GM12878 (cell line): ENCODE data around the gene PCSK5. TPM values are rescaled to one million over a fixed set of nuclear protein-coding genes. Genes with fewer than 3 reads are reported as not detected.

Source experiments
- ATAC-seq: fragments of 200-7000 bp; cut with Tn5 transposase; 3 replicates; pipeline ENCODE4 v1.9.1; 2020; ENCODE audit warnings: mild to moderate bottlenecking, moderate library complexity
- BruUV-seq: library from RNA; stranded (reverse); fragments of 400-500 nt; replicated peaks from 2 replicates; lab custom pipeline; 2021; lab: Mats Ljungman, UMichigan
- CTCF ChIA-PET: fragments of 300-600 bp; sonication (Branson Sonifier 250); formaldehyde crosslinking; extraction: SDS; loops from one replicate; lab custom pipeline; 2021; ENCODE audit warnings: inconsistent platforms; lab: Yijun Ruan, JAX
- POLR2A ChIA-PET: fragments of 350-600 bp; formaldehyde crosslinking; extraction: SDS; loops from one replicate; lab custom pipeline; 2021; ENCODE audit warnings: inconsistent platforms; lab: Charles Lee
- RAD21 ChIA-PET: fragments of 300-600 bp; sonication (Branson Sonifier 250); formaldehyde crosslinking; loops from one replicate; lab custom pipeline; 2023; ENCODE audit warnings: antibody characterized with exemption; ENCODE audit not compliant: unreplicated experiment; lab: Charles Lee
- SMC1A ChIA-PET: fragments of 300-600 bp; sonication (Branson Sonifier 250); formaldehyde crosslinking; loops from one replicate; lab custom pipeline; 2023; ENCODE audit not compliant: unreplicated experiment, uncharacterized antibody; lab: Charles Lee
- DNase-seq: peaks from one replicate; pipeline ENCODE4 v3.0.0-alpha.2; 2011; ENCODE audit warnings: low read depth, low spot score
- FAIRE-seq: peaks from 3 replicates; lab custom pipeline; 2011; peaks lifted over from hg19 to GRCh38; lab: Jason Lieb, UNC
- H2AFZ ChIP-seq: 2 replicates; pipeline ENCODE4 v1.6.0; 2011; ENCODE audit warnings: low read depth, low read length, control low read depth; ENCODE audit not compliant: control insufficient read depth
- H3K27ac ChIP-seq: 2 replicates; pipeline ENCODE4 v1.5.1; 2011; ENCODE audit warnings: control low read depth; ENCODE audit not compliant: control insufficient read depth, insufficient read depth
- H3K27me3 ChIP-seq, 2 experiments: replicated peaks in 1 of 2; 2 replicates each; pipeline versions ENCODE4 v1.6.0 to v1.6.1; 2011; ENCODE audit warnings: low read length in 1 of 2; ENCODE audit not compliant: control insufficient read depth in 2 of 2, insufficient read depth in 2 of 2
- H3K36me3 ChIP-seq, 2 experiments: 2 replicates each; pipeline ENCODE4 v1.5.1; 2011; ENCODE audit warnings: low read length in 1 of 2; ENCODE audit not compliant: control insufficient read depth in 2 of 2, insufficient read depth in 2 of 2
- H3K4me1 ChIP-seq: 2 replicates; pipeline ENCODE4 v1.6.1; 2011; ENCODE audit warnings: mild to moderate bottlenecking, low read length, moderate library complexity, mixed read lengths; ENCODE audit not compliant: control insufficient read depth, insufficient read depth
- H3K4me2 ChIP-seq: 2 replicates; pipeline ENCODE4 v1.6.0; 2011; ENCODE audit warnings: control low read depth; ENCODE audit not compliant: control insufficient read depth, insufficient read depth
- H3K4me3 ChIP-seq: fragments of 200-600 bp; sonication (generic); 2 replicates; pipeline ENCODE4 v1.5.1; 2016
- H3K79me2 ChIP-seq: 2 replicates; pipeline ENCODE4 v1.6.0; 2011; ENCODE audit warnings: low read length; ENCODE audit not compliant: control insufficient read depth, insufficient read depth
- H3K9ac ChIP-seq: 2 replicates; pipeline ENCODE4 v1.8.0; 2011; ENCODE audit warnings: low read length, control low read depth, mixed read lengths; ENCODE audit not compliant: control insufficient read depth, insufficient read depth
- H3K9me3 ChIP-seq: replicated peaks from 3 replicates; pipeline ENCODE4 v1.5.1; 2011; ENCODE audit warnings: mild to moderate bottlenecking, low read length; ENCODE audit not compliant: control insufficient read depth, insufficient read depth
- H4K20me1 ChIP-seq: 2 replicates; pipeline ENCODE4 v1.6.0; 2011; ENCODE audit not compliant: control insufficient read depth, insufficient read depth
- ATF3 ChIP-seq: IDR thresholded peaks from 2 replicates; pipeline ENCODE4 v1.6.1; 2011; ENCODE audit warnings: low read depth, mild to moderate bottlenecking, low read length, moderate library complexity, borderline replicate concordance; ENCODE audit errors: extremely low read depth
- CBX3 ChIP-seq: fragments of 200-600 bp; sonication (generic); IDR thresholded peaks from 2 replicates; pipeline ENCODE4 v1.6.1; 2016; ENCODE audit warnings: low read depth, borderline replicate concordance
- CHD1 ChIP-seq: IDR thresholded peaks from 2 replicates; pipeline ENCODE4 v1.6.1; 2012; ENCODE audit warnings: low read depth, low read length, improper control_type of control experiment
- CHD2 ChIP-seq: IDR thresholded peaks from 2 replicates; pipeline ENCODE4 v1.6.1; 2011; ENCODE audit warnings: low read depth, low read length, improper control_type of control experiment, borderline replicate concordance
- DPF2 ChIP-seq: fragments of 450-650 bp; IDR thresholded peaks from 2 replicates; pipeline ENCODE4 v1.6.1; 2017; ENCODE audit warnings: mild to moderate bottlenecking
- EED ChIP-seq: sonication (generic); IDR thresholded peaks from 2 replicates; pipeline ENCODE4 v1.6.1; 2016; ENCODE audit warnings: antibody characterized with exemption, low read depth
- HSF1 ChIP-seq: fragments of 150-350 bp; IDR thresholded peaks from 2 replicates; pipeline ENCODE4 v1.6.1; 2014; ENCODE audit warnings: mild to moderate bottlenecking, low read depth, low read length
- MEF2A ChIP-seq: IDR thresholded peaks from 2 replicates; pipeline ENCODE4 v1.6.1; 2011; ENCODE audit warnings: low read depth, mild to moderate bottlenecking, low read length, moderate library complexity; ENCODE audit not compliant: insufficient read depth
- NFYA ChIP-seq: IDR thresholded peaks from 2 replicates; pipeline ENCODE4 v1.6.1; 2011; ENCODE audit warnings: low read depth, mild to moderate bottlenecking, low read length, improper control_type of control experiment, borderline replicate concordance
- NR2C2 ChIP-seq: IDR thresholded peaks from 2 replicates; pipeline ENCODE4 v1.6.1; 2011; ENCODE audit warnings: borderline replicate concordance, low read depth; ENCODE audit not compliant: control insufficient read depth, insufficient read length
- PML ChIP-seq: IDR thresholded peaks from 2 replicates; pipeline ENCODE4 v1.6.1; 2012; ENCODE audit warnings: low read length, inconsistent platforms
- POLR2AphosphoS5 ChIP-seq: IDR thresholded peaks from 2 replicates; pipeline ENCODE4 v1.6.1; 2011; ENCODE audit warnings: mild to moderate bottlenecking, low read length, inconsistent platforms
- RELA ChIP-seq: fragments of 450-650 bp; IDR thresholded peaks from 2 replicates; pipeline ENCODE4 v1.8.0; 2014; ENCODE audit warnings: borderline replicate concordance; ENCODE audit not compliant: partially characterized antibody
- SMAD5 ChIP-seq: IDR thresholded peaks from 2 replicates; pipeline ENCODE4 v1.6.1; 2016; ENCODE audit warnings: antibody characterized with exemption, low read depth
- SP1 ChIP-seq: IDR thresholded peaks from one replicate; pipeline ENCODE4 v1.6.1; 2011; ENCODE audit warnings: low read depth, low read length
- TCF7 ChIP-seq: IDR thresholded peaks from 2 replicates; pipeline ENCODE4 v1.6.1; 2014; ENCODE audit warnings: antibody characterized with exemption, borderline replicate concordance
- ZNF384 ChIP-seq: IDR thresholded peaks from 2 replicates; pipeline ENCODE4 v1.6.1; 2012; ENCODE audit warnings: low read depth, mild to moderate bottlenecking, low read length, improper control_type of control experiment, borderline replicate concordance
- WGBS: methylation state at CpG from one replicate; pipeline ENCODE4 v1.1.6; 2016; ENCODE audit warnings: low lambda C conversion rate; ENCODE audit not compliant: insufficient replicate concordance, insufficient coverage; ENCODE audit errors: missing lambda C conversion rate; 5-methylcytosine and 5-hydroxymethylcytosine counted together
- in situ Hi-C: fragments of 300-500 bp; cut with MboI; formaldehyde crosslinking; loops from 9 replicates; pipeline ENCODE4 v1.14.3; 2018; ENCODE audit warnings: mixed read lengths
- intact Hi-C: fragments of 100-400 bp; cut with micrococcal nuclease; formaldehyde crosslinking; loops from one replicate; pipeline ENCODE4 v1.14.2; 2022; ENCODE audit not compliant: unreplicated experiment
- polyA plus RNA-seq, 11 experiments: library from polyadenylated mRNA; depleted of rRNA in 4 of 11; unstranded in 6 of 11; stranded (reverse) in 5 of 11; fragments of >200 nt; fragmentation: Nextera tagmentation in 4 of 11; fragmentation: Illumina TruSeq in 1 of 11; extraction: Ambion mirVana in 4 of 11; extraction: Trizol in 1 of 11; gene quantifications; 1 replicate in 1 of 11; 2 replicates in 10 of 11; pipeline versions ENCODE4 v1.2.1 to v1.2.3, GENCODE V29; 2011 to 2016; ENCODE audit warnings: inconsistent platforms in 2 of 11, missing spikeins in 2 of 11, low read depth in 1 of 11
- total RNA-seq, 4 experiments: library from RNA; depleted of rRNA in 3 of 4; stranded (reverse); fragments of >200 nt in 3 of 4; fragmentation: Illumina TruSeq in 1 of 4; extraction: Trizol in 1 of 4; gene quantifications; 2 replicates each; pipeline versions ENCODE4 v1.2.1 to v1.2.3, GENCODE V29; 2013 to 2021
- TF ChIP-seq, protein P1 (sequence below): fragments of 450-650 bp; conservative IDR thresholded peaks from 2 replicates; pipeline ENCODE4 v1.6.1; 2017; ENCODE audit warnings: mild to moderate bottlenecking, moderate library complexity
- TF ChIP-seq, protein P2 (sequence below): fragments of 450-650 bp; IDR thresholded peaks from 2 replicates; pipeline ENCODE4 v1.6.1; 2014; ENCODE audit warnings: mild to moderate bottlenecking

The PCSK5 gene
- total and polyA plus RNA-seq, 10 of the 15 experiments (the other 5 are each of a cell fraction or from before 2014, with no cell fraction given), result 0.01 to 0.13 (median 0.04) TPM; not detected in 3

DNA sequence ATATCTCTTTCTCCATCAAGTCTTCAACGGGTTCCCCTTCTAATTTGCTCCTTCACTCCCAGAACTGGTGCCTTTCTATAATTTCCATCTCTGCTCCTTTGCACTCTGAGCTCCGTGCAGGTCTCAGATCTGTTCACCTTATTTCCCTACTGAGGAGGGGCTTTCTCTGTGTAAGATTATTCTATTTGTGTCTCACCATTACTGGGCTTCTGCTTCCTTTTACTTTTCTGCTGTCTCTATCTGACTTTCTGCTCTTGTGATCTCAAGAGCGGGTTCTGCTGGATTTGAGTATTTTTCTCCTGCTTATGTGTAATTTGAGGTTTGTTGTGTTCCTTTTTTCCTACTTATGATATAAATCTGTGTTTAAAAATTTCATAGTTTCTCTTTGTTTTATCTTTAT, 117.5 kb downstream of the PCSK5 start (continued):
- no peak for TF ChIP-seq DPF2

GRCh38 chr9:76013809-76014208, 123.3 kb downstream of the PCSK5 start:
- WGBS, result 0% methylated on average over 2 of the region's 2 CpGs
- no peaks in the 10 kb centered on the region for H3K79me2 ChIP-seq
- ChIA-PET POLR2A (no interaction called here), RAD21 (no interaction called here), CTCF (no interaction called here), SMC1A (interaction anchor here (0.6 kb wide), 1 partner anchor 695 kb away, joined by 3 read pairs; no protein-coding TSS in a partner anchor)
- H2AFZ ChIP-seq, result no peak overlapping the region
- no peaks in the 10 kb centered on the region for H3K9me3 ChIP-seq
- no peak for ATAC-seq
- no peak overlapping the region for H3K4me3 ChIP-seq
- DNase-seq, result no peak
- no peaks in the 10 kb centered on the region for H4K20me1 ChIP-seq
- no peak for TF ChIP-seq CHD1
- TF ChIP-seq TCF7, result no peak
- TF ChIP-seq POLR2AphosphoS5, result no peak
- no peak for TF ChIP-seq SMAD5
- no peak for TF ChIP-seq ATF3
- no peak for TF ChIP-seq ZNF384
- TF ChIP-seq NFYA, result no peak
- TF ChIP-seq RELA, result no peak
- TF ChIP-seq, protein P1, sequence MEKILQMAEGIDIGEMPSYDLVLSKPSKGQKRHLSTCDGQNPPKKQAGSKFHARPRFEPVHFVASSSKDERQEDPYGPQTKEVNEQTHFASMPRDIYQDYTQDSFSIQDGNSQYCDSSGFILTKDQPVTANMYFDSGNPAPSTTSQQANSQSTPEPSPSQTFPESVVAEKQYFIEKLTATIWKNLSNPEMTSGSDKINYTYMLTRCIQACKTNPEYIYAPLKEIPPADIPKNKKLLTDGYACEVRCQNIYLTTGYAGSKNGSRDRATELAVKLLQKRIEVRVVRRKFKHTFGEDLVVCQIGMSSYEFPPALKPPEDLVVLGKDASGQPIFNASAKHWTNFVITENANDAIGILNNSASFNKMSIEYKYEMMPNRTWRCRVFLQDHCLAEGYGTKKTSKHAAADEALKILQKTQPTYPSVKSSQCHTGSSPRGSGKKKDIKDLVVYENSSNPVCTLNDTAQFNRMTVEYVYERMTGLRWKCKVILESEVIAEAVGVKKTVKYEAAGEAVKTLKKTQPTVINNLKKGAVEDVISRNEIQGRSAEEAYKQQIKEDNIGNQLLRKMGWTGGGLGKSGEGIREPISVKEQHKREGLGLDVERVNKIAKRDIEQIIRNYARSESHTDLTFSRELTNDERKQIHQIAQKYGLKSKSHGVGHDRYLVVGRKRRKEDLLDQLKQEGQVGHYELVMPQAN, result no peak
- no peak for TF ChIP-seq HSF1
- no peak for TF ChIP-seq PML
- TF ChIP-seq, protein P2, sequence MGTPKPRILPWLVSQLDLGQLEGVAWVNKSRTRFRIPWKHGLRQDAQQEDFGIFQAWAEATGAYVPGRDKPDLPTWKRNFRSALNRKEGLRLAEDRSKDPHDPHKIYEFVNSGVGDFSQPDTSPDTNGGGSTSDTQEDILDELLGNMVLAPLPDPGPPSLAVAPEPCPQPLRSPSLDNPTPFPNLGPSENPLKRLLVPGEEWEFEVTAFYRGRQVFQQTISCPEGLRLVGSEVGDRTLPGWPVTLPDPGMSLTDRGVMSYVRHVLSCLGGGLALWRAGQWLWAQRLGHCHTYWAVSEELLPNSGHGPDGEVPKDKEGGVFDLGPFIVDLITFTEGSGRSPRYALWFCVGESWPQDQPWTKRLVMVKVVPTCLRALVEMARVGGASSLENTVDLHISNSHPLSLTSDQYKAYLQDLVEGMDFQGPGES, result no peak
- no peak for TF ChIP-seq EED
- no peak for TF ChIP-seq MEF2A
- no peak for TF ChIP-seq CHD2
- TF ChIP-seq SP1, result no peak
- no peak for TF ChIP-seq NR2C2
- no peak for TF ChIP-seq CBX3
- no peak overlapping the region for H3K27ac ChIP-seq
- in situ Hi-C loops, result no loop called here
- FAIRE-seq, result no peak
- intact Hi-C loops, result no loop called here
- no TSS peak for BruUV-seq
- H3K36me3 ChIP-seq, result no peaks in the 10 kb centered on the region
- H3K4me2 ChIP-seq, result no peak overlapping the region
- H3K9ac ChIP-seq, result no peak overlapping the region
- no peaks in the 10 kb centered on the region; a peak in 1 of 4 replicates for H3K27me3 ChIP-seq
- no peaks in the 10 kb centered on the region for H3K4me1 ChIP-seq
